Gastroesophageal sphincter (tissue), 3 donors: ENCODE results near the gene PLA2G5.

Source experiments
- EP300 ChIP-seq: sonication (generic); formaldehyde crosslinking; IDR thresholded peaks from one replicate; pipeline ENCODE4 v1.6.1; 2017; ENCODE audit warnings: antibody characterized with exemption, mild to moderate bottlenecking
- POLR2A ChIP-seq, 2 donors: fragments of 450-650 bp; IDR thresholded peaks; one replicate each; pipeline ENCODE4 v1.6.1; 2017; ENCODE audit warnings: antibody characterized with exemption in 2 of 2, mild to moderate bottlenecking in 2 of 2, moderate library complexity in 1 of 2
- POLR2AphosphoS5 ChIP-seq: sonication (generic); formaldehyde crosslinking; IDR thresholded peaks from one replicate; pipeline ENCODE4 v1.6.1; 2017; ENCODE audit warnings: antibody characterized with exemption
- TF ChIP-seq, protein P1 (sequence below), 4 experiments: fragments of 200-600 bp in 2 of 4; fragments of 450-650 bp in 2 of 4; sonication (generic) in 1 of 4; IDR thresholded peaks; one replicate each; pipeline ENCODE4 v1.5.1; 2017 to 2019; ENCODE audit warnings: antibody characterized with exemption in 4 of 4, mild to moderate bottlenecking in 2 of 4, moderate library complexity in 2 of 4

DNA sequence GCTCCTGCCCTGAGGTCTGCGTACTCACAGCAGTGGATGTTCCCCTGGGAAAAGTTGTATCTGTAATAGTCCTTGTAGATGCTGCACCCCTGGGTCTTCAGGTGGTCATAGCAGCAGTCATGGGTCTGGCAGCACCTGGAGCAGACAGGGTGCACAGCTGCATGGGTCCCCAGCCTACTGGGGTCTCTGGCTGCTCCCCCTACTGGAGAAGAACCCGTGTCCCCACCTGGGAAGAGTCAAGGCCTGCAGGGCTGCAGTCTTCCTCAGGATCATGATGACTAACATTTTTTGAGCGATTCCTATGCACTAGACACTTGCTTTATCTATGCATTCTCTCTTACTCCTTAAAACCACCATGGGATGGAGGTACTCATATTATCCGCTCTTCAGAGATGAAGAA, 45.5 kb downstream of the PLA2G5 start:
- TF ChIP-seq, protein P1, sequence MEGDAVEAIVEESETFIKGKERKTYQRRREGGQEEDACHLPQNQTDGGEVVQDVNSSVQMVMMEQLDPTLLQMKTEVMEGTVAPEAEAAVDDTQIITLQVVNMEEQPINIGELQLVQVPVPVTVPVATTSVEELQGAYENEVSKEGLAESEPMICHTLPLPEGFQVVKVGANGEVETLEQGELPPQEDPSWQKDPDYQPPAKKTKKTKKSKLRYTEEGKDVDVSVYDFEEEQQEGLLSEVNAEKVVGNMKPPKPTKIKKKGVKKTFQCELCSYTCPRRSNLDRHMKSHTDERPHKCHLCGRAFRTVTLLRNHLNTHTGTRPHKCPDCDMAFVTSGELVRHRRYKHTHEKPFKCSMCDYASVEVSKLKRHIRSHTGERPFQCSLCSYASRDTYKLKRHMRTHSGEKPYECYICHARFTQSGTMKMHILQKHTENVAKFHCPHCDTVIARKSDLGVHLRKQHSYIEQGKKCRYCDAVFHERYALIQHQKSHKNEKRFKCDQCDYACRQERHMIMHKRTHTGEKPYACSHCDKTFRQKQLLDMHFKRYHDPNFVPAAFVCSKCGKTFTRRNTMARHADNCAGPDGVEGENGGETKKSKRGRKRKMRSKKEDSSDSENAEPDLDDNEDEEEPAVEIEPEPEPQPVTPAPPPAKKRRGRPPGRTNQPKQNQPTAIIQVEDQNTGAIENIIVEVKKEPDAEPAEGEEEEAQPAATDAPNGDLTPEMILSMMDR (IDR thresholded peaks at IDR 0.05), result no peak
- TF ChIP-seq POLR2A (IDR thresholded peaks at IDR 0.05) (no peak), EP300 (no peak), POLR2AphosphoS5 (no peak)
